Esophagus squamous epithelium (tissue), 5 donors: ENCODE results near the gene CPXM1. TPM values are rescaled to one million over a fixed set of nuclear protein-coding genes. Genes with fewer than 3 reads are reported as not detected.
A peak's percentile ranks its signal among the peaks of the same experiment; 100 is the strongest.

ENCODE experiments used
- DNase-seq: peaks from one replicate; lab custom pipeline; 2025; lab: John Stamatoyannopoulos, UW
- H3K27ac ChIP-seq, 4 donors: fragments of 200-600 bp; sonication (generic); one replicate each; pipeline ENCODE4 v1.5.1; 2016 to 2019; ENCODE audit warnings: mild to moderate bottlenecking in 1 of 4
- H3K27me3 ChIP-seq, 4 donors: fragments of 200-600 bp; sonication (generic); 1 replicate in 3 of 4; 2 replicates in 1 of 4; pipeline versions ENCODE4 v1.5.1 to v1.6.0; 2017 to 2021; ENCODE audit warnings: antibody characterized with exemption in 1 of 4
- H3K36me3 ChIP-seq, 3 donors: fragments of 200-600 bp; sonication (generic); one replicate each; pipeline ENCODE4 v1.5.1; 2016 to 2019
- H3K4me1 ChIP-seq, 3 donors: fragments of 200-600 bp; sonication (generic); one replicate each; pipeline ENCODE4 v1.5.1; 2017 to 2019
- H3K4me3 ChIP-seq, 4 donors: fragments of 200-600 bp; sonication (generic); 1 replicate in 3 of 4; 2 replicates in 1 of 4; pipeline ENCODE4 v1.5.1; 2016 to 2019; ENCODE audit warnings: mild to moderate bottlenecking in 2 of 4, moderate library complexity in 1 of 4
- H3K9me3 ChIP-seq, 3 donors: fragments of 200-600 bp; sonication (generic); one replicate each; pipeline ENCODE4 v1.5.1; 2016 to 2019
- POLR2A ChIP-seq, 4 donors: fragments of 450-650 bp; IDR thresholded peaks; one replicate each; pipeline ENCODE4 v1.6.1; 2017; ENCODE audit warnings: antibody characterized with exemption in 4 of 4, mild to moderate bottlenecking in 4 of 4, moderate library complexity in 3 of 4
- WGBS, 2 donors: methylation state at CpG; one replicate each; pipeline ENCODE4 v1.1.5; 2018; 5-methylcytosine and 5-hydroxymethylcytosine counted together
- intact Hi-C: fragments of 100-400 bp; cut with DNase I; formaldehyde crosslinking; loops from one replicate; pipeline ENCODE4 v1.15.0; 2022
- total RNA-seq, 4 donors: library from RNA; depleted of rRNA; stranded (reverse); fragments of >200 nt; gene quantifications; one replicate each; pipeline ENCODE4 v1.1.0, GENCODE V29; 2016
- TF ChIP-seq, protein P1 (sequence below), 6 experiments: fragments of 450-650 bp in 4 of 6; fragments of 200-600 bp in 2 of 6; sonication (generic) in 2 of 6; IDR thresholded peaks; one replicate each; pipeline ENCODE4 v1.5.1; 2016 to 2019; ENCODE audit warnings: antibody characterized with exemption in 6 of 6, mild to moderate bottlenecking in 4 of 6, moderate library complexity in 4 of 6
- donor health status: DM: yes; HTN: yes; CAD: no.

The CPXM1 gene
- total RNA-seq, 4 donors from 2014 or later = 0.15 to 3.8 (median 0.93) TPM

DNA sequence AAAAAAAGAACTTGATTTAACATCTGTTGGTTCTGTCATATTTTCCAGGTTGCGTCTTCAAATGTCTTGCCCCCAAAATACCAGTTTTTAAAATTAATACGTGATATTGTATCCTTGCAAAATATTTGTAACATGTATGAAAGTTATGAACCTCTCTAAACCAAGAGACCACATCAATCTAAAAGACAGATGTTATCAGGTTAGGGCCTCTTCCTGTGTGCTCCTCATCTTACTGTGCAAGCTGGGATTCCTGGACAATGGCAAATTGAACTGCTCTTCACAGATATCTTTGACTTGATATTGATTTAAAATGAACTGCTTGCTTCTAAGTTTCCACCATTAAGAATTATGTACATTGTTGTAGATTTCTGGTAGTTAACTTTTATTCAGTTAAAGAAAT, 25.3 kb upstream of the CPXM1 start:
- Histone ChIP-seq H3K36me3 (no peaks in the 10 kb centered on the region), H3K27ac (no peak overlapping the region), H3K9me3 (no peaks in the 10 kb centered on the region), H3K4me3 (no peak overlapping the region), H3K4me1 (peaks cover 0 to 10% (median 0%) of the 10 kb centered on the region in 3 donors), H3K27me3 (peaks cover 2 to 42% (median 6%) of the 10 kb centered on the region in 4 donors)
- 83 to 88% methylated on average over 2 of the region's 2 CpGs for WGBS, 2 donors
- TF ChIP-seq, protein P1, sequence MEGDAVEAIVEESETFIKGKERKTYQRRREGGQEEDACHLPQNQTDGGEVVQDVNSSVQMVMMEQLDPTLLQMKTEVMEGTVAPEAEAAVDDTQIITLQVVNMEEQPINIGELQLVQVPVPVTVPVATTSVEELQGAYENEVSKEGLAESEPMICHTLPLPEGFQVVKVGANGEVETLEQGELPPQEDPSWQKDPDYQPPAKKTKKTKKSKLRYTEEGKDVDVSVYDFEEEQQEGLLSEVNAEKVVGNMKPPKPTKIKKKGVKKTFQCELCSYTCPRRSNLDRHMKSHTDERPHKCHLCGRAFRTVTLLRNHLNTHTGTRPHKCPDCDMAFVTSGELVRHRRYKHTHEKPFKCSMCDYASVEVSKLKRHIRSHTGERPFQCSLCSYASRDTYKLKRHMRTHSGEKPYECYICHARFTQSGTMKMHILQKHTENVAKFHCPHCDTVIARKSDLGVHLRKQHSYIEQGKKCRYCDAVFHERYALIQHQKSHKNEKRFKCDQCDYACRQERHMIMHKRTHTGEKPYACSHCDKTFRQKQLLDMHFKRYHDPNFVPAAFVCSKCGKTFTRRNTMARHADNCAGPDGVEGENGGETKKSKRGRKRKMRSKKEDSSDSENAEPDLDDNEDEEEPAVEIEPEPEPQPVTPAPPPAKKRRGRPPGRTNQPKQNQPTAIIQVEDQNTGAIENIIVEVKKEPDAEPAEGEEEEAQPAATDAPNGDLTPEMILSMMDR (IDR thresholded peaks at IDR 0.05) = no peak
- intact Hi-C loops = no loop called here
- DNase-seq = no peak

DNA sequence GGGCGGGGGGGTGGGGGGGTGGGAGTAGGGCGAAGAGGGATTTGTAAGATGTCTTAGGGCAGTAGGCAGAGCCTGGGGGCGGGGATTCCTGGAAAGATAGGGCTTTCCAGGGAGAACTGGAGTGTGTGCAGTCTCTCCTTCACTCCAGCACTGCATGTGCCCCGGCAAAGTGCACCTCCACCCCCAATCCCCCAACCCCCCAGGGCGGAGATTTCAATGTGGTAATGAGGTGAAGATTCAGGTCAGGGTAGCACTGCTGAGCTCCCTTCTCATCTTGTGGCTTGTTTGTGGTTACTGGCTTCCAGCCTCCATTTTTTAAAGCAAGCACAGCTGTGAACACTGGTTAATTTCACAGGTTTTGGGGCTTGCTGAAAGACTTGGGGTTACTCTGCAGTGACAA, 21.6 kb upstream of the CPXM1 start:
- H3K4me3 ChIP-seq = peak overlapping the region in 1 of 4 donors; percentile 6
- H3K27me3 ChIP-seq = peaks cover 5 to 63% (median 11%) of the 10 kb centered on the region in 4 donors
- no peak overlapping the region for H3K27ac ChIP-seq
- WGBS, 2 donors = 0 to 25% methylated on average over 2 to 3 of the region's 5 CpGs
- peaks cover 0 to 12% (median 0%) of the 10 kb centered on the region in 3 donors for H3K4me1 ChIP-seq
- H3K9me3 ChIP-seq = no peaks in the 10 kb centered on the region
- intact Hi-C loops = no loop called here
- TF ChIP-seq POLR2A (IDR thresholded peaks at IDR 0.05) = no peak
- TF ChIP-seq, protein P1 (IDR thresholded peaks at IDR 0.05) = no peak
- DNase-seq = no peak
- no peaks in the 10 kb centered on the region for H3K36me3 ChIP-seq

DNA sequence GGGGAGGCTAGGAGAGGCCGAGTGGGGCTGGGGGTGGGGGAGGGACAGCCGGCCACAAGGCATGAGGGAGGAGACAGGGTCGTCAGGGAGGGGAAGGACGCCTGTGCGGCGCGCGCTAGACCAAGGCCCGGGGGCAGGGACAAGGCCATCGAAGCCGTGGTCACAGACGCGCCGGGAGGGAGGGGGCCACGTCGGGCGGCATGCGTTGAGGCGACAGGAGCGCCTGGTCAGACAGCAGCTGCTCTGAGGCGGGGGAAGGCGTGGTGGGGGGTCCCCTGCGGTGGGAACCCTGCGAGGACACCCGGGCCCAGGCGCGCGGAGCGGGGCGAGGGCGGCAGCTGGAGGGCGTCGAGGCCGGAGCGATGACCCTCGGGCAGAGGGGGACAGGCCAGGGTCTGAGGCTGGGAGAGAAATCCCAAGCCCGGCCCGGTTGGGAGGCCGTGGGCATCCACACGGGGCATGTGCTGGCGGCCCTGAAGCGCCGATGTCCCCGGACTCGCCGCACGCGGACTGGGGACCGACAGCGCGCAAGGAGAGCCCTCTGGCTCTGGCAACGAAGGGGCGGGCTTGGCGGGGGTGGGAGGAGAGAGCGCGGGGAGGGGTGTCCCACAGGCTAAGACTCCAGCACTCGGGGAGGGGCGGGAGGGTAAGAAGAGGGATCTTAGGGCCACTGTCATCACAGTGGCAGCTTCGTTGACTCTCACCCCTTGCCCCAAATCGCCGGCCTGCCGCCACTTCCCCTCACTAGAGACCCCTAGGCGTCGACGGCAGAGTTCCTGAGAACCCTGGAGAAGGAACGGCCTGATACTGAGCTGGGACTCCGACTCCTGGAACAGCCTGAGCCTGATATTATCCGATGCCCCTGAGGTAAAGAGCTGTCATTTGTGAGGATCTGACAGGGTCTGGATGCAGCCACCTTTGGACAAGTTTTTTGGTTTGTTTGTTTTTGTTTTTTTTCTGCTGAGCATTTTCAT, 20.8 kb upstream of the CPXM1 start:
- Histone ChIP-seq H3K27ac (no peak overlapping the region), H3K9me3 (no peaks in the 10 kb centered on the region), H3K36me3 (no peaks in the 10 kb centered on the region), H3K4me3 (no peak overlapping the region), H3K4me1 (peaks cover 0 to 12% (median 0%) of the 10 kb centered on the region in 3 donors), H3K27me3 (peaks cover 5 to 58% (median 11%) of the 10 kb centered on the region in 4 donors)
- WGBS, 2 donors = 20 to 34% methylated on average over 10 to 50 of the region's 68 CpGs
- intact Hi-C loops = no loop called here
- TF ChIP-seq, protein P1 (IDR thresholded peaks at IDR 0.05) = no peak
- no peak for TF ChIP-seq POLR2A (IDR thresholded peaks at IDR 0.05)
- DNase-seq = no peak

DNA sequence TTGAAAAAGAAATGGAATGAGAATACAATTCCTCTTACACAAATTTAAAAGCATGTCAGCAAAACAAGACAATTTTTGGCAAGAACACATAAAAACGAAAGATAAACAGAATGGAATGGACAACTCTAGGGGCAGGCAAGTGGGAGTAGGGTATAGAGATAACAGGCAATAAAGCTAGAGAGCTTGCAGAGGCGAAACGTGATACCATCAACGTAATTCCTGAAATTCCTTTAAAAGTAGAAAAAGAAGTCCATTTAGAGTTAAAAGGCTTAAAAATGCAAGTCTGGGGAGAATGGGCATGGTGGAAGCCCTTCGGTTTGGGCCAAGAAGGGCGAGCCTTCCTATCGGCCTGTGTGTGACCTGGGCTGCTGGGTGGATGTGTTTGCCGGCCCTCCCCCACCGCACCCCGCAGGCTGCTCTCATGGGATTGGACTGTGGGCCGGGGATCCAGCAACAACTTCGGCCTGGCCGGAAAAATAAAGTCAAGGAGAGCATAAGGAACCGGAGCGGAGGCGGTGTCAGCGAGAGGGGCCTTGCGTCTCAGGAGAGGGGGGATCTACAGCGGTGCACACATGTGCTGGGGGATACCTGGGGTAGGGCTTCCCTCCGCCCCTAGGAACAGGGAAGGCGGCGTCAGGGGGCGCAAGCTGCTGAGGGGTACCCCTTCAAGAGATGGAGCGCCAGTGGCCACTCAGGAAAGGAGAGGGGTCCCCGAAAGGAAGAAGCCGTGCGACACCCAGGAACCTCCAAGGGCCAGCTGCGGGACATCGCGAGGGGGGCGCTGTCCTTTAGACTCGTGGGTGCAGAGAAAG, 19.9 kb upstream of the CPXM1 start:
- H3K9me3 ChIP-seq = no peaks in the 10 kb centered on the region
- no peak overlapping the region for H3K27ac ChIP-seq
- H3K27me3 ChIP-seq = peaks cover 5 to 52% (median 11%) of the 10 kb centered on the region in 4 donors
- DNase-seq = no peak
- H3K4me1 ChIP-seq = peaks cover 0 to 12% (median 2%) of the 10 kb centered on the region in 3 donors
- WGBS, 2 donors = 53 to 56% methylated on average over 27 to 31 of the region's 32 CpGs
- no peak overlapping the region for H3K4me3 ChIP-seq
- intact Hi-C loops = no loop called here
- TF ChIP-seq, protein P1 (IDR thresholded peaks at IDR 0.05) = no peak
- TF ChIP-seq POLR2A (IDR thresholded peaks at IDR 0.05) = no peak
- H3K36me3 ChIP-seq = no peaks in the 10 kb centered on the region
